Hypothalamus (tissue), 51 donors: Measurements from ENCODE around the gene EFNA3.

ENCODE experiments used
- DNase-seq, 51 donors: peaks; one replicate each; lab custom pipeline; 2025; lab: John Stamatoyannopoulos, UW

Gene EFNA3, protein sequence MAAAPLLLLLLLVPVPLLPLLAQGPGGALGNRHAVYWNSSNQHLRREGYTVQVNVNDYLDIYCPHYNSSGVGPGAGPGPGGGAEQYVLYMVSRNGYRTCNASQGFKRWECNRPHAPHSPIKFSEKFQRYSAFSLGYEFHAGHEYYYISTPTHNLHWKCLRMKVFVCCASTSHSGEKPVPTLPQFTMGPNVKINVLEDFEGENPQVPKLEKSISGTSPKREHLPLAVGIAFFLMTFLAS

DNA sequence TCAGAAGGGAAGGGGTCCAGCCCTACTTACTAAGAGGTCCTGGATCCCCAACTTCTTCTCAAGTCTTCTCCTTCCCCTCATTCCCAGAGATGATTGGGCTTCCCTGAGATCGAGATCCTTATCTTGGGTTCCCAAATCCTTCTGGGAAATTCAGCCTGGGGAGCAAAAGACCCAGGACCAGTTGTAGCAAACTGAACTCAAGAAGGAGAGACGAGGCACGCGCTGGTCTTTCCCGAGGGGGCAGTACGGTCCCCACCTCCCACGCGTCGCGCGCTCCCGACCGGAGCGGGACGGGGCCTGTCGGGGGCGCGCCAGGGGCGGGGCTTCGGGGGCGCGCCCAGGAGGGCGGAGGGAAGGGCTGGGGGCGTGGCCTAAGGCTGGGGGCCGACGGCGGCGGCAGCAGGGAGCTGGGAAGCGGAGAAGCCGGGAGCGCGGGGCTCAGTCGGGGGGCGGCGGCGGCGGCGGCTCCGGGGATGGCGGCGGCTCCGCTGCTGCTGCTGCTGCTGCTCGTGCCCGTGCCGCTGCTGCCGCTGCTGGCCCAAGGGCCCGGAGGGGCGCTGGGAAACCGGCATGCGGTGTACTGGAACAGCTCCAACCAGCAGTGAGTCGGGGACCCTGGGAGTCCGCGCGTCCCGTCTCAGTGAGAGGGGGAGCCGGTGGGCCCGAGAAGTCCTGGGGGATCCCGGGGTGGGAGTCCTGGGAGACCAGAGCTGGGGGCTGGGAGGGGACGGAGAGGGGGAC is at the start of gene EFNA3:
TSS of gene EFNA3 (plus strand) at position 369 of the 741 bp plus-strand sequence. CDS start at position 474, 105 bp downstream.
- DNase-seq: peak in 40 of 51 donors; percentile 11 to 77 (median 50)

GRCh38 chr1:155029513-155030242 is 49.0 kb upstream of the EFNA3 start:
- no peak for DNase-seq

- no peak for DNase-seq
Measured at GRCh38 chr1:155030243-155030795, 48.3 kb upstream of the EFNA3 start.

- no peak for DNase-seq
Measured at GRCh38 chr1:155030899-155031298, 47.7 kb upstream of the EFNA3 start.

DNA sequence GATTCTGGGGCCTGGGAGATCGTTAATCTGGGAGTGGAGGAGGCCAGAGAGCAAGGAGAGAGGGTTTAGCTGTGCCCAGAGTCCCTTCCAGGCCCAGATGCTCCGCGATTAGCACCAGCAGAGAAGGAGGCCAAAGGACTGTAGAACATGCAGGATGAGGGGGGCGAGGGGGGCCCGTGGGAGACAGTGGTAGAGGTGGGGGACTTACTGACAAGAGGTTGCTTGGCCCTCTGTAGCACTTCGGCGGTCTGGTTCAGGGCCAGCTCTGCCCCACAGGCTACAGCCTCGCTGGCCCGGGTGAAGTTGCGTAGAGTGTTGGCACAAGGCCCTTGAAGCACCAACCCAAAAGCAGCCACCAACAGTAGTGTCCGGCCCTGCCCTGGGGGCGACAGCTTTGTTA is 45.8 kb upstream of the EFNA3 start:
- no peak for DNase-seq

- no peak for DNase-seq
Measured at GRCh38 chr1:155033524-155033923, 45.1 kb upstream of the EFNA3 start, which contains the start of the genes DCST1 and DCST2. Gene DCST1 (plus strand): TSS chr1:155033824. CDS start chr1:155034037, 213 bp downstream. Gene DCST2 (minus strand): TSS chr1:155033781. CDS start chr1:155033701, 80 bp downstream.

- no peak for DNase-seq
Measured at GRCh38 chr1:155034318-155035208, 44.1 kb upstream of the EFNA3 start.

- DNase-seq: no peak
Measured at GRCh38 chr1:155035936-155036335, 42.7 kb upstream of the EFNA3 start.

GRCh38 chr1:155037043-155037442 is 41.6 kb upstream of the EFNA3 start:
- DNase-seq: no peak

DNA sequence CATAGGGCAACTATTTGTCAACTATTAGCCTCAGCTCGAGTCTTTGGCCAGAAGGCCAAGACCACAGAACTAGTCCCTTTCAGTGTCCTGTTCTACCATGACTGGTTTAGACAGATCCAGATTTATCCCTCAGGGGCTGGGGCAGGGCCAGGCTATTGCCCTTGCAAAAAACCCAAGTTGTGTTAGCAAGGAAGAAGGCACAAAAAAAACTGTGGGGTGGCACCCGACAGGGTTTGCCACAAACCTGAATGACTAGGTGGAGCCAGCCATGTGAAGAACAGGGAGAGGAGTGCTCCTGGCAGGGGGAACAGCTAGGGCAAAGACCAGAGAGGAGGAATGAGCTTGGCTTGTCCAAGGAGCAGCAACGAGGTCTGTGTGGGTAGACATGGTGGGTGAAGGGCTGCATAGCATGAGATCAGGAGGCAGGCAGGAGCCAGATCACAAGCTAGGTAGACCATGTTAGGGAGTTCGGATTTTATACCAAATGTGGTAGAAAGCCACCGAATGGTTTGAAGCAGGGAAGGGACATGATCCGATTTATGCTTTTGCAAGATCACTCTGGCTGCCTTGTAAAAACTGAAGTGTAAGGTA is 40.7 kb upstream of the EFNA3 start:
- no peak for DNase-seq

- no peak for DNase-seq
Measured at GRCh38 chr1:155038602-155039307, 39.9 kb upstream of the EFNA3 start.

DNA sequence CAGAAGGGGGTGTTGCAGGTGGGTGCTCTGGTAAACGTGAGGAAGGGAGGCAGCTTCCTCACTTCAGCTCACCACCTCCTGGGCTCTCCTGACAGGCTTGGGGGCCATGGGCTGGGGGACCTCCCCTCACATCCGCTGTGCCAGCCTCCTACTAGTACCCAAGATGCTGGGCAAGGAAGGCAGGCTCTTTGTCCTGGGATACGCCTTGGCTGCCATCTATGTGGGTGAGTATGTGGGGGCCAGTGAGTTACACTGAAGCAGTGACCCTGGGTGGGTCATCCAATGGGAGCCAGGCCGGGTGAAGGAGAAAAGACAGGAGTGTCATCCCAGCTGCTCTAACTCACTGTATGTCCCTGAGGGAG is 39.3 kb upstream of the EFNA3 start:
- no peak for DNase-seq

DNA sequence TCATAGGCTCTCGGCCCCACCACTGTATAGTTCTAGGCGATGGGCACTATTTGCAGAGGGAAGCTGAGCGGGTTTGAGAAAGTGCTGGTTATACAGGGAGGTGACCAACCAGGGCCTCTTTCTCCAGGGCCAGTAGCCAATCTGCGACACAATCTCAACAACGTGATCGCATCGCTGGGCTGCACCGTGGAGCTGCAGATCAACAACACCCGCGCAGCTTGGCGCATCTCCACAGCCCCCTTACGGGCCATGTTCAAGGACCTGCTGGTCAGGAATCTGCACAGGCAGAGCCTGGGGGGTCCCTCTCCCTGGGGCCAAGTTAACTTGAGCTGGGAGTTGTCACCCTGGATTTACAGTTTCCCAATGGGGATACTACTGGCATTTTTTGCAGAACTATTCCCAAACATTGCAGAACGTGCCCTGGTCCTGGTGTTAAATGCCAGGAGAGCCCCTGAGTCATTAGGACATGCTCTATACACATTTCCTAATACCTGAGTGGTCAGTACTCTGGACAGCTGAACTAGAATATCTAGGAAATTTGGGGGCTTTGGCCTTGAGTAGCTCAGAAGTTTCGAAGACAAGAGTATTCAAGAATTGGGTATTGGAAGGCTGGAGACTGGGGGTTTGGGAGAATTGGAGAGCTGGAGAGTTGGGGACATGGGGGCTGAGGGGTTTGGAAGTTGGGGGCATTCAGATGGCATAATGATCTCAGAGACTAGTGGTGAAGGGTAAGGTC is 38.1 kb upstream of the EFNA3 start:
- DNase-seq: no peak

GRCh38 chr1:155042789-155043188 is 35.8 kb upstream of the EFNA3 start:
- DNase-seq: no peak

- DNase-seq: no peak
Measured at GRCh38 chr1:155043301-155043702, 35.3 kb upstream of the EFNA3 start.

GRCh38 chr1:155043793-155044192 is 34.8 kb upstream of the EFNA3 start:
- DNase-seq: no peak

DNA sequence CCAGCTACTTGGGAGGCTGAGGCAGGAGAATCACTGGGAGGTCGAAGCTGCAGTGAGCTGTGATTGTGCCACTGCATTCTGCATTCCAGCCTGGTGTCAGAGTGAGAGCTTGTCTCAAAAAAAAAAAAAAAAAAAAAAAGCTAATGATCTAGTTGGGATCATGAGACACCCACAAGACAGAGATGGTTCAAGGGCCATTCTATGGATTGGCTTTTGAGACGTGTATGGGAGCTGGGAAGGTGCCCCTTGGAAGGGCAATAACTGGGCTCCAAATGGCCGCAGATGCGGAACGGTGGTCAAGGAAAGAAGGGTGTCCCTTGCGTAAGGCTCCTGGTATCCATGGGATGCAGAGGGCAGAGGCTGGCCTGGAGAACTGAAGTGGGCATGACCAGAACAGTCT is 34.3 kb upstream of the EFNA3 start:
- DNase-seq: no peak
